GM06990 (cell line): ENCODE data around the gene CELF2.

ENCODE experiments used
- DNase-seq: peaks from one replicate; pipeline ENCODE4 v3.0.0-alpha.2; 2011; ENCODE audit not compliant: insufficient read length; ENCODE audit errors: extremely low read depth
- H3K27me3 ChIP-seq: replicated peaks from 2 replicates; pipeline ENCODE4 v1.6.0; 2011; ENCODE audit warnings: low read length; ENCODE audit not compliant: control insufficient read depth, insufficient read depth
- H3K36me3 ChIP-seq: 2 replicates; pipeline ENCODE4 v1.5.1; 2011; ENCODE audit warnings: low read length; ENCODE audit not compliant: control insufficient read depth, insufficient read depth
- H3K4me3 ChIP-seq: replicated peaks from 2 replicates; pipeline ENCODE4 v1.5.1; 2011; ENCODE audit warnings: low read depth, mild to moderate bottlenecking, control low read depth, low read length
- CTCF ChIP-seq: IDR thresholded peaks from 2 replicates; pipeline ENCODE4 v1.5.1; 2011; ENCODE audit warnings: low read length, control low read depth, mild to moderate bottlenecking, inconsistent platforms; ENCODE audit not compliant: insufficient read depth, poor library complexity, severe bottlenecking

Gene CELF2

GRCh38 chr10:11299125-11299524, 281.5 kb downstream of the CELF2 start:
- Histone ChIP-seq H3K27me3 (no peaks in the 10 kb centered on the region), H3K4me3 (no peak overlapping the region), H3K36me3 (peaks cover 41% of the 10 kb centered on the region)
- DNase-seq: no peak
- no peak for TF ChIP-seq CTCF

GRCh38 chr10:11300026-11300425, 282.4 kb downstream of the CELF2 start:
- no peak for DNase-seq
- Histone ChIP-seq H3K4me3 (no peak overlapping the region), H3K36me3 (peaks cover 42% of the 10 kb centered on the region), H3K27me3 (no peaks in the 10 kb centered on the region)
- no peak for TF ChIP-seq CTCF

GRCh38 chr10:11300563-11300962, 282.9 kb downstream of the CELF2 start:
- no peak for DNase-seq
- peaks cover 46% of the 10 kb centered on the region for H3K36me3 ChIP-seq
- no peak for TF ChIP-seq CTCF
- no peak overlapping the region for H3K4me3 ChIP-seq
- H3K27me3 ChIP-seq: no peaks in the 10 kb centered on the region

- no peaks in the 10 kb centered on the region for H3K27me3 ChIP-seq
- peaks cover 47% of the 10 kb centered on the region for H3K36me3 ChIP-seq
- no peak overlapping the region for H3K4me3 ChIP-seq
- DNase-seq: no peak
- no peak for TF ChIP-seq CTCF
Observed at GRCh38 chr10:11301571-11302111, 284.0 kb downstream of the CELF2 start.

GRCh38 chr10:11302181-11302580, 284.5 kb downstream of the CELF2 start:
- TF ChIP-seq CTCF: no peak
- Histone ChIP-seq H3K4me3 (no peak overlapping the region), H3K27me3 (no peaks in the 10 kb centered on the region), H3K36me3 (peaks cover 47% of the 10 kb centered on the region)
- no peak for DNase-seq
